Prostate gland (tissue), 2 donors: Measurements from ENCODE around the gene SKAP1. TPM values are rescaled to one million over a fixed set of nuclear protein-coding genes. Genes with fewer than 3 reads are reported as not detected.

Source experiments
- DNase-seq: peaks from one replicate; pipeline ENCODE4 v3.0.0-alpha.2; 2019; ENCODE audit warnings: low spot score
- H3K27ac ChIP-seq, 2 donors: fragments of 200-600 bp; sonication (generic); 2 replicates each; pipeline ENCODE4 v1.5.1; 2017 to 2019
- H3K27me3 ChIP-seq: fragments of 200-600 bp; sonication (generic); replicated peaks from 2 replicates; pipeline ENCODE4 v1.5.1; 2019; ENCODE audit not compliant: insufficient read depth
- H3K36me3 ChIP-seq, 2 donors: fragments of 200-600 bp; sonication (generic); 1 replicate in 1 of 2; 2 replicates in 1 of 2; pipeline versions ENCODE4 v1.5.1 to v1.8.1; 2017 to 2019
- H3K4me1 ChIP-seq: fragments of 200-600 bp; sonication (generic); replicated peaks from 2 replicates; pipeline ENCODE4 v1.5.1; 2019
- H3K4me3 ChIP-seq, 2 donors: fragments of 200-600 bp; sonication (generic); 2 replicates each; pipeline ENCODE4 v1.5.1; 2017 to 2019
- H3K9me3 ChIP-seq: fragments of 200-600 bp; sonication (generic); 2 replicates; pipeline ENCODE4 v1.5.1; 2017
- POLR2A ChIP-seq: fragments of 450-650 bp; IDR thresholded peaks from one replicate; pipeline ENCODE4 v1.6.1; 2016; ENCODE audit warnings: antibody characterized with exemption, mild to moderate bottlenecking
- POLR2AphosphoS5 ChIP-seq: sonication (generic); formaldehyde crosslinking; IDR thresholded peaks from one replicate; pipeline ENCODE4 v1.6.1; 2017; ENCODE audit warnings: antibody characterized with exemption
- WGBS: methylation state at CpG from one replicate; pipeline ENCODE4 v1.1.5; 2018; 5-methylcytosine and 5-hydroxymethylcytosine counted together
- intact Hi-C: fragments of 100-400 bp; cut with DNase I; formaldehyde crosslinking; loops from one replicate; pipeline ENCODE4 v1.14.2; 2022
- total RNA-seq, 2 donors: library from RNA; depleted of rRNA; stranded (reverse); fragments of >200 nt; gene quantifications; one replicate each; pipeline ENCODE4 v1.1.0, GENCODE V29; 2016
- TF ChIP-seq, protein P1 (sequence below), 4 experiments: fragments of 200-600 bp in 2 of 4; fragments of 450-650 bp in 2 of 4; sonication (generic) in 2 of 4; IDR thresholded peaks; 1 replicate in 3 of 4; 2 replicates in 1 of 4; pipeline ENCODE4 v1.5.1; 2016 to 2019; ENCODE audit warnings: antibody characterized with exemption in 4 of 4, mild to moderate bottlenecking in 2 of 4, moderate library complexity in 2 of 4

The SKAP1 gene
- total RNA-seq, 2 donors from 2014 or later, result 1.1 to 1.4 TPM

DNA sequence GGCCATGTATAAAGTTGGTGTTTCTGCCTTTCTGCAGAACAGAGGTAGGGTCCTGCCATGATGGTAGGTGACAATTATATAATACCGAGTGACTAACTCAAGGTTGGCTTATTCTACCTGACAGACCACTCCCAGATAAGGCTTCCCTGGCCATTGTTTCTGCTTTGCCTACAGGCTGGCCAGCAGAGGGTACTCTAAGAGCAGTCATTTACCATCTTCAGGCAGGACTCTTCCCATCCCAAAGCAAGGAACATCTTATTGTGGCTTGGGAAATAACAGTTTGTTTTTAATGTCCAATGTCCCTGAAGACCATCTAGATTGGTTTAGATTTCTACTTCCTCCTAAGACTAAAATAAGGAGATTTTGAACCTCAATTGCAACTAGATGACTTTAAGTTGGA, 248.4 kb downstream of the SKAP1 start:
- Histone ChIP-seq H3K4me3 (no peak overlapping the region), H3K9me3 (no peaks in the 10 kb centered on the region), H3K36me3 (no peaks in the 10 kb centered on the region), H3K4me1 (no peaks in the 10 kb centered on the region), H3K27me3 (no peaks in the 10 kb centered on the region), H3K27ac (no peak overlapping the region)
- WGBS, result 14% methylated on average over 1 of the region's 1 CpG
- TF ChIP-seq POLR2AphosphoS5, result no peak
- TF ChIP-seq, protein P1, sequence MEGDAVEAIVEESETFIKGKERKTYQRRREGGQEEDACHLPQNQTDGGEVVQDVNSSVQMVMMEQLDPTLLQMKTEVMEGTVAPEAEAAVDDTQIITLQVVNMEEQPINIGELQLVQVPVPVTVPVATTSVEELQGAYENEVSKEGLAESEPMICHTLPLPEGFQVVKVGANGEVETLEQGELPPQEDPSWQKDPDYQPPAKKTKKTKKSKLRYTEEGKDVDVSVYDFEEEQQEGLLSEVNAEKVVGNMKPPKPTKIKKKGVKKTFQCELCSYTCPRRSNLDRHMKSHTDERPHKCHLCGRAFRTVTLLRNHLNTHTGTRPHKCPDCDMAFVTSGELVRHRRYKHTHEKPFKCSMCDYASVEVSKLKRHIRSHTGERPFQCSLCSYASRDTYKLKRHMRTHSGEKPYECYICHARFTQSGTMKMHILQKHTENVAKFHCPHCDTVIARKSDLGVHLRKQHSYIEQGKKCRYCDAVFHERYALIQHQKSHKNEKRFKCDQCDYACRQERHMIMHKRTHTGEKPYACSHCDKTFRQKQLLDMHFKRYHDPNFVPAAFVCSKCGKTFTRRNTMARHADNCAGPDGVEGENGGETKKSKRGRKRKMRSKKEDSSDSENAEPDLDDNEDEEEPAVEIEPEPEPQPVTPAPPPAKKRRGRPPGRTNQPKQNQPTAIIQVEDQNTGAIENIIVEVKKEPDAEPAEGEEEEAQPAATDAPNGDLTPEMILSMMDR (IDR thresholded peaks at IDR 0.05), result peak in 2 of 4 experiments; percentile 10 to 27
- TF ChIP-seq POLR2A, result no peak
- no peak for DNase-seq
- intact Hi-C loops, result no loop called here

DNA sequence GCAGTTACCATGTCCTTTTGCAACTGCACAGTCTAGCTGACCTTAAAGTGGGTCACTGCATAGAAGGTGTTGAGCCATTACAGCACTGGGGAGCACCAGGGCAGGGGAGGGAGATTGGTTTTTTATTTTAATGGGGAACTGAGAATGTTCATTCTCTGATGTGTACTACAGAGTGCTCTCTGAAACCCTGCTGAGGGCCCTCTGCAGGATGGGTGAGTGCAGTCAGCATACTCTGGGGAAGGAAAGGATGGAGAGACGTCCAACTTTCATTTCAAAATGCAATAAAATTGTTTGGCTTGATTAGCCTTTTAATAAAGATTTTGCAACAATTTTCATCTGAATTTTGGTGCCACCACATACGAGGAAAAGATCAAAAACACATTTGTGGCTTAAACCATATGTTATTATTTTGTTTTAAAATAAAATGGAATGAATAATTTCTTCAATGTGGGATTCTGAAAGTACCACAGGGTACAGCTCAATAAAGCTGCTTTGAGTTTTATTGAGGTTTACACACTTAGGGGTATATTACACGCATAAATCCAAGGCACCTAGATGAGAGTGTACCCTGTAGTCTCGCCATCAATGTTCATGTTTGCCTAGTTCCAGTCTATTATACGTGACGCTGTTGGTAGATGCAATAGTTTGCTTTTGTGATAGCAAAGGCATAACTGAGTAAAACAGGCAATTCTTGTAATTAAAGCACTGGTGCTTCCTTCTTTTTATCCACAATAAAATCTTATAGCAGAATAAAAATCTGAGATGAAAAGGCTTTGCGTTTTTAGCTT, 249.0 kb downstream of the SKAP1 start:
- H3K36me3 ChIP-seq, result no peaks in the 10 kb centered on the region
- H3K27me3 ChIP-seq, result no peaks in the 10 kb centered on the region
- DNase-seq, result no peak
- no peak overlapping the region for H3K4me3 ChIP-seq
- H3K9me3 ChIP-seq, result no peaks in the 10 kb centered on the region
- no peaks in the 10 kb centered on the region for H3K4me1 ChIP-seq
- no peak overlapping the region for H3K27ac ChIP-seq
- 73% methylated on average over 7 of the region's 7 CpGs for WGBS
- TF ChIP-seq, protein P1 (IDR thresholded peaks at IDR 0.05), result no peak
- TF ChIP-seq POLR2AphosphoS5 (no peak), POLR2A (no peak)
- intact Hi-C loops, result no loop called here

DNA sequence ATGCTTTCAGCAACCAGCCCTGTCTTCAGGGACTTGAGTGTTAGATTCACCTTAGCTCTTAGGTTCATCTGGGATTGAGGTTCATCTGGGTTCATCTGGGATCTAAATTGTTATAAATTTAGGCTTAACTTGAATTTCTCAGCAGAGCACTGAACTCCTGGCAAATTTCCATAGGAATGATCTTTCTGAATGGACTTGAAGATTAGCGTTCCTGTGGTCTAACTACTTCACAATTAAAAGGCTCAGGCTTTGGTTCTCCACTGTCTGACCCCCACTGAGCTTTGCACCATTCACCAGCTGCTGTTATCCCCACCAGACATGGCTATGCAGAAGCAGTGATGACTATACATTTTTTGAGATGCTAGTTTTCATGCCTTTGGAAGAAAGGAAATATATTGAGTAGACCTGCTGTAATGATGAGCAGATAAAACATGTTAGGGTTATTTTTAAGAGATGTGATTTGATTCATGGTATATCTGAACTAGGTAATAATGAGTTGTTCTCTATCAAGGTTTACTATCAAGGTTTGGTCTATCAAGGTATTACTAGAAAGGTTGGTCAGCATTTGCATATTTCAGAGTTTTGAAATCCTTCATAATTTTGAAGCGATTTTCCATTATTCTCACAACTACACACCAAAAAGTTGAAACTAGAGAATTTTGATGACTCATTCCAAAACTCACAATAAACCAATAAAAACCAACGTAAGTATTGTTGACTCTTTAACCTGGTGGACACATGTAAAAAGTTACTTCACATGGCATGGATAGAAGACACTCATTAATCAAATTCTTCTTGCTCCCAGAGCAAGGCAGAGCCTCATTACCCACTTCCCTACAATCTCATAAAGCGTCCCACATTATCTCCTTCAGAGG, 250.7 kb downstream of the SKAP1 start:
- H3K27ac ChIP-seq, result no peak overlapping the region
- no peak overlapping the region for H3K4me3 ChIP-seq
- no peaks in the 10 kb centered on the region for H3K9me3 ChIP-seq
- DNase-seq, result no peak
- intact Hi-C loops, result no loop called here
- H3K36me3 ChIP-seq, result no peaks in the 10 kb centered on the region
- H3K27me3 ChIP-seq, result no peaks in the 10 kb centered on the region
- no peak for TF ChIP-seq POLR2AphosphoS5
- TF ChIP-seq, protein P1 (IDR thresholded peaks at IDR 0.05), result no peak
- TF ChIP-seq POLR2A, result no peak
- WGBS, result 64% methylated on average over 4 of the region's 4 CpGs
- no peaks in the 10 kb centered on the region for H3K4me1 ChIP-seq

DNA sequence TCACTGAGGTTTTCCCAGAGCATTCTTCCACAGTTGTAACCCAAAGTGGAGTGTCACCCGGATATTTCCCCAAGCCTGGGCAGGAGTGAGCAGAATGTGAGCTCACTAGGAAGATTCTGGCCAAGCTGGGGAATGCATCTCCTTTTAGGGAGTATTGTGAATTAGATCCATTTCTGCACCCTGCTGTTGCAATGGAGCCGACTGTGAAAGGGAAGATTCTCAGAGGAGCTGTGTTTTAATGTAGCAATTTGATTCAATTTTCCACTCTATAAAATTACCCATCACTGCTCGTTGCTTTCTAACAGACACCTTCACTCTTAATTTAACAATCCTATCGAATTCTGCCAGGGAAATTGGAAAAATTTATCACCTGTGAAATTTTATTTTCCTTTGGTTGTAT, 251.7 kb downstream of the SKAP1 start:
- Histone ChIP-seq H3K4me3 (no peak overlapping the region), H3K27me3 (no peaks in the 10 kb centered on the region), H3K36me3 (no peaks in the 10 kb centered on the region), H3K4me1 (no peaks in the 10 kb centered on the region), H3K9me3 (no peaks in the 10 kb centered on the region), H3K27ac (no peak overlapping the region)
- DNase-seq, result no peak
- 85% methylated on average over 4 of the region's 4 CpGs for WGBS
- intact Hi-C loops, result no loop called here
- no peak for TF ChIP-seq POLR2A
- TF ChIP-seq, protein P1 (IDR thresholded peaks at IDR 0.05), result no peak
- no peak for TF ChIP-seq POLR2AphosphoS5
